ENCODE measurements around the gene GALM.
"Not testable (repeated sequence)": the region's sequence is repeated elsewhere in the genome, so short reads cannot be mapped to it uniquely, and the experiment has no call there.

GALM gene

GRCh38 chr2:38708900-38709566 is 43.1 kb downstream of the GALM start:
- no peak for DNase-seq (ENCODE audit: low read depth in 4 of 4, low spot score in 1 of 4)

- peak in 2 of 4 experiments; percentile 16 to 21 for DNase-seq (ENCODE audit: low read depth in 4 of 4, low spot score in 1 of 4)
These were observed 43.8 kb downstream of the GALM start for GRCh38 chr2:38709567-38710194.

GRCh38 chr2:38711558-38711957 is 45.6 kb downstream of the GALM start:
- no peak for DNase-seq (ENCODE audit: low read depth in 4 of 4, low spot score in 1 of 4)

GRCh38 chr2:38712413-38712812 is 46.5 kb downstream of the GALM start:
- DNase-seq (ENCODE audit: low read depth in 4 of 4, low spot score in 1 of 4): no peak

DNA sequence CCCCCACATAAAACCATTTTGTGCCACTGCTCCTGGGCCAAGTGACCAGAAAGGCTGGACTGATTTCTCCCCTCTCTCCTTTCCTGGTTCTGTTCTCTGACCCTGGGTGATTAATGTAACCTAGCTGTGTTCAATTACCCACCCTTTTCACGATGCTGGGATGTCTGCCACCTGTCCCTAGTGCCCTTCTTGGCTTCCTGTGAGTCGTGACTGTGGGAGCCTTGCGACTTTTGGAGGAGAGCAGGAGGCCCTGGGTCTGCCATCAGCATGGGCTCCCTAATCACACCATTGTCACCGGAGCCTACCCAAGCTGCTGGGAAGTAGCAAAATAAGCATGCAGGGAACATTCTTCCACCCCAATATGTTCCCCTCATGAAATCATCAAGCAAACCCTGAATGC is 47.0 kb downstream of the GALM start:
- no peak for DNase-seq (ENCODE audit: low read depth in 4 of 4, low spot score in 1 of 4)

DNA sequence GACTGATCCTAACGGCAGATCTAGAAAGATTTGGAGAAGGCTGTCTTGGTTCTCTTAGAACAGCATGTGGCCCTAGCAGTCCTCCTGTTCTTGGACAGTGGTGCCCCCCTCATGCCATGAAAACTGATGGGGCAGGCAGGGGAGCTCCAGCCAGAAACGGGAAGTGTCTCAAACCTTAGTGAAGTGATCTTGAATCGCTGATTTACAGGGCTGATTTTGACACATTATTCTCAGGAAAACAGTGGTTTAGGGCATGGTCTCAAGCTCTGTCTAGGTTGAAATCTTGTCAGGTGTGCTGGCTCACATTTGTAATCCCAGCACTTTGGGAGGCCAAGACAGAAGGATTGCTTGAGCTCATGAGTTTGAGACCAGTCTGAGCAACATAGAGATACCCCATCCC is 47.4 kb downstream of the GALM start:
- no peak for DNase-seq (ENCODE audit: low read depth in 4 of 4, low spot score in 1 of 4)

- DNase-seq (ENCODE audit: low read depth in 4 of 4, low spot score in 1 of 4): not testable (repeated sequence)
These were observed 49.0 kb downstream of the GALM start for GRCh38 chr2:38714941-38715340.

GRCh38 chr2:38716185-38716584 is 50.3 kb downstream of the GALM start:
- DNase-seq (ENCODE audit: low read depth in 4 of 4, low spot score in 1 of 4): no peak

GRCh38 chr2:38718601-38719000 is 52.7 kb downstream of the GALM start:
- no peak for DNase-seq (ENCODE audit: low read depth in 4 of 4, low spot score in 1 of 4)

DNA sequence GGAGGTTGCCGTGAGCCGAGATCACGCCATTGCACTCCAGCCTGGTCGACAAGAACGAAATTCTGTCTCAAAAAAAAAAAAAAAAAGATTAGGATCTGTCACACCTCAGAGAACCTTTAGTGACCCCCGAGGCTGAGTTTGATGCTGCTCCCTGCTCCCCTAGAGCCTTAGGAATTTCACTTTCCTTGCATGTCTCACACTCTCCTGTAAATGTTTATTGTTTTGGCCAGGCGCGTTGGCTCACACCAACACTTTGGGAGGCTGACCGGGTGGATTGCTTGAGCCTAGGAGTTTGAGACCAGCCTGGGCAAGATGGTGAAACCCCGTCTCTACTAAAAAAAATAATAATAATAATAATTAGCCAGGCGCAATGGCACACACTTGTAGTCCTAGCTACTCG is 53.8 kb downstream of the GALM start:
- DNase-seq (ENCODE audit: low read depth in 4 of 4, low spot score in 1 of 4): no peak

DNA sequence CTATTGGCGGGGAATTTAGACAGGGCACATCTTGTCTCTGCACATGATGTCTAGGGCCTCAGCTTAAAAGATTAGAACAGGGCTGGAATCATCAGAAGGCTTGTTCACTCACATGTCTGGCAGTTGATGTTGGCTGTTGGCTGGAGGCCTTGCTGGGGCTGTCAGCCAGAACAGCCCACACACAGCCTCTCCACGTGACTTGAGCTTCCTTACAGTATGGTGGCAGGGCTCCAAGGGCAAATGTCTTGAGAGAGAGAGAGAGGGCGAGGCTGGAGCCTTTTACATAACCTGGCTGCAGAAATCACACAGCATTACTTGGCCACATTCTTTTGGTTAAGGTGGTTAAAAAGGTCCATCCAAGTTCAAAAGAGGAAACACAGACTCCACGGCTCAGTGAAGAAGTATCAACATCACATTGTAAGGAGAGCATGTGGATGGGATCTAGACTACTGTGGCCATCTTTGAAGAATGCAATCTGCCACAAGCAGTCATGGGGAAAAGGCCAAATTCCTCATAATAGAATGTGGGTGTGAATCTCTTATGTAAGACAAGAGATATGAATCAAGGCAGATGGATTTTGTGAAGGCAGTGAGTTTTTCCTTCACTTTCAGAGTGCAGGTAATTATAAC is 54.8 kb downstream of the GALM start:
- DNase-seq (ENCODE audit: low read depth in 4 of 4, low spot score in 1 of 4): no peak

GRCh38 chr2:38722271-38723061 is 56.6 kb downstream of the GALM start:
- DNase-seq (ENCODE audit: low read depth in 4 of 4, low spot score in 1 of 4): peak; percentile 37 to 69 (median 52)

GRCh38 chr2:38723173-38723572 is 57.3 kb downstream of the GALM start:
- no peak for DNase-seq (ENCODE audit: low read depth in 4 of 4, low spot score in 1 of 4)

DNA sequence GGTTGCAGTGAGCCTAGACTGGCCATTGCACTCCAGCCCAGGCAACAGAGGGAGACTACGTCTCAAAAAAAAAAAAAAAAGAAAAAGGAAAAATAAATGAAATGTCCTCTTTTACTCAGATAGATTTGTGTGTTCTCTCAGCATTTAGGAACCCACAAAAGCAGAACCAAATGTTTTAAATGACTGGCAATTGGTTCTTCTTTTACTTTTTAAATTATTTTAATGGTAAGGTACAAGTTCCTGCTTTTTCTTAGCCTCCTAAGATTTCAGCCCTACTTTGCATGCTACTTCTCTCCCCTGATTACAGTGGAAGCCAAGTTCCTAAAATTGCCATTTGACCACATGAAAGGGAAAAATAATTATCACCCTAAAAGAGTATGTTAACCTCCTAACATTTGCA is 61.7 kb downstream of the GALM start:
- no peak for DNase-seq (ENCODE audit: low read depth in 4 of 4, low spot score in 1 of 4)

GRCh38 chr2:38728694-38729093 is 62.8 kb downstream of the GALM start:
- no peak for DNase-seq (ENCODE audit: low read depth in 4 of 4, low spot score in 1 of 4)

GRCh38 chr2:38731090-38731489 is 65.2 kb downstream of the GALM start:
- DNase-seq (ENCODE audit: low read depth in 4 of 4, low spot score in 1 of 4): no peak

DNA sequence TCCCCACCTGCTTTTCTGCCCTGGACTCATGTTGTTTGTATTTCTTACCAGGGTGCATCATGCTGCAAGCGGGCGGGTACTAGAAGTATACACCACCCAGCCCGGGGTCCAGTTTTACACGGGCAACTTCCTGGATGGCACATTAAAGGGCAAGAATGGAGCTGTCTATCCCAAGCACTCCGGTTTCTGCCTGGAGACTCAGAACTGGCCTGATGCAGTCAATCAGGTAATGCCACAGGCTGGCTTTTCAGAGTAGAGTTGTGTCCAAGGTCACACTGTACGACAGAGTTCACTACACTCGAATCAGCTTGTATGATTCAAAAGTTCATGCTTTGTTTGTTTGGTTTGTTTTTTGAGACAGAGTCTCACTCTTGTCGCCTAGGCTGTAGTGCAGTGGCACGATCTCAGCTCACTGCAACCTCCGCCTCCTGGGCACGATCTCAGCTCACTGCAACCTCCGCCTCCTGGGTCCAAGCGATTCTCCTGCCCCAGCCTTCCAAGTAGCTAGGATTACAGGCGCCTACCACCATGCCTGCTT is 65.8 kb downstream of the GALM start:
- DNase-seq (ENCODE audit: low read depth in 4 of 4, low spot score in 1 of 4): no peak

DNA sequence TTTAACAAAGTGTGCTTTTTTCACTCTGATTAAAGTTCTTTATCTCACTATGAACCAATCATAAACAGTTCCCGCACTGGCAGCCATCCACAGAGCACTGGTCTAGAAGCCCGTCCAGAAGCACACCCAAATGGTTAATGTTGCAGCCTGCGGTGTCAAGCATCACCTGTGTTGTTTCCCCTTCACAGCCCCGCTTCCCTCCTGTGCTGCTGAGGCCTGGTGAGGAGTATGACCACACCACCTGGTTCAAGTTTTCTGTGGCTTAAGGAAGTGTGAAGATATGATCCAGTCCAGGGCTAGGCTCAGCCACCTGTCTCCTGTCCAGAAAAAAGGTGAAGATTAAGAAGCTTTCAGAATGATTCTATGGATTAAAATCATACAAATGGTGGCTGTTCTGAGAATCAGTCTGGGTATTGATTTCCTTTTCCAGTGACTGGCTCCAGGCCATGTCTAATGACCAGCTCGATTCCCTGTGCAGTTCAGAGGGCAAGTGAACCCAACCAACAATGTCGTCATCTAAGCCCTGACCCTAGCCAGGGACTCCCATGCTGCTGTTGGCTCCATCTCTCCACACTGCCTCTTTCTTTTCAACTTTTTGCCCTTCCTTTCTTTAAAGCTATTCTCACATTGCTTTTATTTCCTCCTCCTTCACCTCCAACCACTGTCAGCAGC is 67.5 kb downstream of the GALM start:
- no peak for DNase-seq (ENCODE audit: low read depth in 4 of 4, low spot score in 1 of 4)

GRCh38 chr2:38734299-38735058 is 68.6 kb downstream of the GALM start:
- no peak for DNase-seq (ENCODE audit: low read depth in 4 of 4, low spot score in 1 of 4)

DNA sequence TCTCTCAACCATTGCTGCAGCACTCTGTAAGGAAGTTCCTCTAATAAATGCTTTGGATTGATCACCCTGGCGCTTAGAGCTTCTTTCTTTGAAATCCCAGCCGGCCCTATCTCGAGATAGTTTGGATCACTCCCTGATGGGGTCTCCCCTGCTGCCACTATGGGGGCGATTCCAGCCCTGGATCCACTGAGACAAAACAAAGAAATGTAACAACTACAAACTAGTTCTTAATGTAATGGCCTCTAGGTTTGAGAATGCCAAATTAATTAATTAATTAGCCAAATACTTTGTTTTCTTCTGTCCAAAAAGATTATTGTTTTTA is 70.0 kb downstream of the GALM start:
- no peak for DNase-seq (ENCODE audit: low read depth in 4 of 4, low spot score in 1 of 4)

Measured in stimulated activated CD4-positive, alpha-beta T cell treated with anti-CD3 and anti-CD28 coated beads, Interleukin-1b, Interleukin-23, amount 100 ng/mL, for 24 hours (primary cell).